ENCODE results near the gene PREX1. TPM values are rescaled to one million over a fixed set of nuclear protein-coding genes. Genes with fewer than 3 reads are reported as not detected.

Gene PREX1
- total RNA-seq, 4 donors from 2014 or later, result 29.7 to 56.3 (median 46.6) TPM

- no peak for TF ChIP-seq CTCF (IDR thresholded peaks at IDR 0.05; ENCODE audit: low read depth)
Observed at GRCh38 chr20:48623906-48624265, 203.9 kb downstream of the PREX1 start.

- no peak for TF ChIP-seq CTCF (IDR thresholded peaks at IDR 0.05; ENCODE audit: low read depth)
Observed at GRCh38 chr20:48623176-48623905, 204.5 kb downstream of the PREX1 start.

GRCh38 chr20:48622421-48622820, 205.4 kb downstream of the PREX1 start:
- no peak for TF ChIP-seq CTCF (IDR thresholded peaks at IDR 0.05; ENCODE audit: low read depth)

- TF ChIP-seq CTCF (IDR thresholded peaks at IDR 0.05; ENCODE audit: low read depth), result no peak
Observed at GRCh38 chr20:48621376-48622078, 206.3 kb downstream of the PREX1 start.

- TF ChIP-seq CTCF (IDR thresholded peaks at IDR 0.05; ENCODE audit: low read depth), result no peak
Observed at GRCh38 chr20:48620507-48621375, 207.1 kb downstream of the PREX1 start.

- no peak for TF ChIP-seq CTCF (IDR thresholded peaks at IDR 0.05; ENCODE audit: low read depth)
Observed at GRCh38 chr20:48620154-48620506, 207.7 kb downstream of the PREX1 start.

All from subcutaneous adipose tissue (tissue), 4 donors.